Activated CD8-positive, alpha-beta memory T cell treated with anti-CD3 and anti-CD28 coated beads for 1 hour (primary cell): ENCODE results near the gene MEP1B.
"Not testable (repeated sequence)": the region's sequence is repeated elsewhere in the genome, so short reads cannot be mapped to it uniquely, and the experiment has no call there.

Experiments used
- DNase-seq, 2 donors: peaks; one replicate each; pipeline ENCODE4 v3.0.0-alpha.2; 2020; ENCODE audit warnings: low read depth in 1 of 2; ENCODE audit errors: extremely low read depth in 1 of 2

MEP1B gene

GRCh38 chr18:32208577-32208976, 18.7 kb downstream of the MEP1B start:
- DNase-seq = no peak

GRCh38 chr18:32209685-32210445, 20.0 kb downstream of the MEP1B start:
- no peak for DNase-seq

GRCh38 chr18:32213693-32214092, 23.9 kb downstream of the MEP1B start:
- no peak for DNase-seq

- DNase-seq = no peak
These were observed 26.6 kb downstream of the MEP1B start for GRCh38 chr18:32216390-32216789.

- no peak for DNase-seq
These were observed 29.7 kb downstream of the MEP1B start for GRCh38 chr18:32219431-32220018.

- DNase-seq = not testable (repeated sequence)
These were observed 43.5 kb downstream of the MEP1B start for GRCh38 chr18:32233348-32233747.

- no peak for DNase-seq
These were observed 47.2 kb downstream of the MEP1B start for GRCh38 chr18:32237049-32237448.

- DNase-seq = no peak
These were observed 48.9 kb downstream of the MEP1B start for GRCh38 chr18:32238635-32239268.

GRCh38 chr18:32242395-32242794, 52.6 kb downstream of the MEP1B start:
- DNase-seq = no peak

GRCh38 chr18:32243358-32243757, 53.5 kb downstream of the MEP1B start:
- no peak for DNase-seq

GRCh38 chr18:32244881-32245280, 55.0 kb downstream of the MEP1B start:
- no peak for DNase-seq

GRCh38 chr18:32249147-32249929, 59.5 kb downstream of the MEP1B start:
- DNase-seq = no peak

- DNase-seq = no peak
These were observed 61.6 kb downstream of the MEP1B start for GRCh38 chr18:32251466-32251865.

- no peak for DNase-seq
These were observed 62.5 kb downstream of the MEP1B start for GRCh38 chr18:32252141-32252860.

- no peak for DNase-seq
These were observed 65.7 kb downstream of the MEP1B start for GRCh38 chr18:32255570-32255969.

GRCh38 chr18:32257084-32257785, 67.4 kb downstream of the MEP1B start:
- DNase-seq = no peak

- DNase-seq = no peak
These were observed 68.3 kb downstream of the MEP1B start for GRCh38 chr18:32258148-32258547.

- no peak for DNase-seq
These were observed 68.8 kb downstream of the MEP1B start for GRCh38 chr18:32258558-32259204.

GRCh38 chr18:32259553-32259952, 69.7 kb downstream of the MEP1B start:
- DNase-seq = no peak

- no peak for DNase-seq
These were observed 71.2 kb downstream of the MEP1B start for GRCh38 chr18:32261003-32261402.
